Stimulated activated CD4-positive, alpha-beta T cell treated with anti-CD3 and anti-CD28 coated beads, Interleukin-4, amount 100 ng/mL, for 1 hour (primary cell): ENCODE results near the gene HDAC6.
"Not testable (repeated sequence)": the region's sequence is repeated elsewhere in the genome, so short reads cannot be mapped to it uniquely, and the experiment has no call there.

Experiments used
- DNase-seq: peaks from one replicate; pipeline ENCODE4 v3.0.0-alpha.2; 2020

HDAC6 gene

GRCh38 chrX:48826876-48827653, 25.2 kb downstream of the HDAC6 start:
- no peak for DNase-seq

- no peak for DNase-seq
Observed at GRCh38 chrX:48827654-48827968, 25.7 kb downstream of the HDAC6 start.

GRCh38 chrX:48829016-48829735, 27.3 kb downstream of the HDAC6 start:
- no peak for DNase-seq

- no peak for DNase-seq
Observed at GRCh38 chrX:48831136-48831908, 29.5 kb downstream of the HDAC6 start.

GRCh38 chrX:48831909-48832291, 30.0 kb downstream of the HDAC6 start:
- DNase-seq = no peak

GRCh38 chrX:48833542-48834138, 31.8 kb downstream of the HDAC6 start:
- no peak for DNase-seq

GRCh38 chrX:48834383-48834709, 32.5 kb downstream of the HDAC6 start:
- DNase-seq = no peak

GRCh38 chrX:48835524-48836329, 33.9 kb downstream of the HDAC6 start, which contains the start of gene PCSK1N:
Gene PCSK1N, minus strand, starts transcription at chrX:48835610. Its CDS starts 78 bp downstream, at chrX:48835532.
- DNase-seq = no peak

- no peak for DNase-seq
Observed at GRCh38 chrX:48839686-48840085, 37.8 kb downstream of the HDAC6 start.

GRCh38 chrX:48848847-48849246, 47.0 kb downstream of the HDAC6 start:
- no peak for DNase-seq

- no peak for DNase-seq
Observed at GRCh38 chrX:48852857-48853256, 51.0 kb downstream of the HDAC6 start.

GRCh38 chrX:48853494-48853893, 51.6 kb downstream of the HDAC6 start:
- not testable (repeated sequence) for DNase-seq

- DNase-seq = not testable (repeated sequence)
Observed at GRCh38 chrX:48854121-48854804, 52.4 kb downstream of the HDAC6 start.

GRCh38 chrX:48854898-48855297, 53.0 kb downstream of the HDAC6 start:
- DNase-seq = no peak

- no peak for DNase-seq
Observed at GRCh38 chrX:48864210-48864609, 62.3 kb downstream of the HDAC6 start.

GRCh38 chrX:48872017-48872416, 70.2 kb downstream of the HDAC6 start:
- not testable (repeated sequence) for DNase-seq
